Trophoblast cell (in vitro differentiated cells and primary cell): ENCODE results near the gene FOLR3. TPM values are rescaled to one million over a fixed set of nuclear protein-coding genes. Genes with fewer than 3 reads are reported as not detected.
"Not testable (repeated sequence)": the region's sequence is repeated elsewhere in the genome, so short reads cannot be mapped to it uniquely, and the experiment has no call there.

ENCODE experiments used
- DNase-seq, 2 donors: peaks; one replicate each; pipeline ENCODE4 v3.0.0-alpha.2; 2016
- H2AFZ ChIP-seq: 2 replicates; pipeline ENCODE4 v1.6.1; 2013; ENCODE audit warnings: low read length, moderate library complexity, mild to moderate bottlenecking; ENCODE audit not compliant: insufficient read depth, poor library complexity
- H2AK5ac ChIP-seq: 2 replicates; pipeline ENCODE4 v1.6.1; 2013; ENCODE audit warnings: mild to moderate bottlenecking, low read length
- H2BK120ac ChIP-seq: 2 replicates; pipeline ENCODE4 v1.6.1; 2013; ENCODE audit warnings: low read length, mild to moderate bottlenecking, moderate library complexity; ENCODE audit not compliant: insufficient read depth, poor library complexity
- H2BK12ac ChIP-seq: 2 replicates; pipeline ENCODE4 v1.6.1; 2013; ENCODE audit warnings: mild to moderate bottlenecking, low read length, moderate library complexity
- H2BK5ac ChIP-seq: 2 replicates; pipeline ENCODE4 v1.6.1; 2013; ENCODE audit warnings: low read length, low read depth, moderate library complexity, mild to moderate bottlenecking; ENCODE audit not compliant: poor library complexity
- H3K14ac ChIP-seq: 2 replicates; pipeline ENCODE4 v1.6.1; 2013; ENCODE audit warnings: mild to moderate bottlenecking, low read length
- H3K18ac ChIP-seq: 2 replicates; pipeline ENCODE4 v1.6.1; 2013; ENCODE audit warnings: mild to moderate bottlenecking, low read length
- H3K23ac ChIP-seq: 2 replicates; pipeline ENCODE4 v1.6.1; 2013; ENCODE audit warnings: low read length
- H3K27ac ChIP-seq: 2 replicates; pipeline ENCODE4 v1.5.1; 2013; ENCODE audit warnings: low read depth, mild to moderate bottlenecking, inconsistent platforms, low read length, moderate library complexity
- H3K27me3 ChIP-seq: 2 replicates; pipeline ENCODE4 v1.6.1; 2013; ENCODE audit warnings: inconsistent platforms, mild to moderate bottlenecking, low read length, moderate library complexity; ENCODE audit not compliant: insufficient read depth
- H3K36me3 ChIP-seq, 2 experiments: 1 replicate in 1 of 2; 2 replicates in 1 of 2; pipeline ENCODE4 v1.6.1; 2013; ENCODE audit warnings: low read length in 2 of 2, mild to moderate bottlenecking in 2 of 2, moderate library complexity in 1 of 2; ENCODE audit not compliant: insufficient read depth in 2 of 2, control insufficient read depth in 1 of 2
- H3K4ac ChIP-seq: 2 replicates; pipeline ENCODE4 v1.6.1; 2013; ENCODE audit warnings: low read depth, mild to moderate bottlenecking, low read length, moderate library complexity
- H3K4me1 ChIP-seq, 2 experiments: 1 replicate in 1 of 2; 2 replicates in 1 of 2; pipeline ENCODE4 v1.6.1; 2013; ENCODE audit warnings: low read length in 2 of 2, mild to moderate bottlenecking in 2 of 2, moderate library complexity in 1 of 2; ENCODE audit not compliant: insufficient read depth in 2 of 2, control insufficient read depth in 1 of 2
- H3K4me2 ChIP-seq: 2 replicates; pipeline ENCODE4 v1.6.1; 2013; ENCODE audit warnings: inconsistent platforms, mild to moderate bottlenecking, low read length, moderate library complexity
- H3K4me3 ChIP-seq: 2 replicates; pipeline ENCODE4 v1.5.1; 2013; ENCODE audit warnings: mild to moderate bottlenecking, low read depth, low read length, inconsistent platforms
- H3K79me1 ChIP-seq: one replicate; pipeline ENCODE4 v1.6.1; 2013; ENCODE audit warnings: low read length
- H3K79me2 ChIP-seq: 2 replicates; pipeline ENCODE4 v1.6.1; 2013; ENCODE audit warnings: low read length, mild to moderate bottlenecking; ENCODE audit not compliant: control insufficient read depth, insufficient read depth, poor library complexity
- H3K9ac ChIP-seq: 2 replicates; pipeline ENCODE4 v1.6.1; 2013; ENCODE audit warnings: mild to moderate bottlenecking, low read length
- H3K9me3 ChIP-seq: 2 replicates; pipeline ENCODE4 v1.6.1; 2013; ENCODE audit warnings: low read depth, mild to moderate bottlenecking, control low read depth, inconsistent platforms, low read length; ENCODE audit not compliant: insufficient read depth
- H4K12ac ChIP-seq: 2 replicates; pipeline ENCODE4 v1.6.1; 2013; ENCODE audit warnings: low read depth, mild to moderate bottlenecking, low read length, moderate library complexity
- H4K8ac ChIP-seq: 2 replicates; pipeline ENCODE4 v1.6.1; 2013; ENCODE audit warnings: low read depth, mild to moderate bottlenecking, low read length, moderate library complexity
- H4K91ac ChIP-seq: one replicate; pipeline ENCODE4 v1.6.1; 2013; ENCODE audit warnings: low read depth, mild to moderate bottlenecking, low read length, moderate library complexity
- WGBS: extraction: QIAGEN DNeasy Blood & Tissue Kit; methylation state at CpG from one replicate; pipeline ENCODE4 v1.1.7; 2013; ENCODE audit warnings: missing lambda C conversion rate; ENCODE audit not compliant: insufficient read length, insufficient coverage; ENCODE audit errors: extremely low coverage; 5-methylcytosine and 5-hydroxymethylcytosine counted together
- polyA plus RNA-seq: library from polyadenylated mRNA; stranded (reverse); fragments of 200-250 nt; gene quantifications from 2 replicates; pipeline ENCODE4 v1.2.3, GENCODE V29; 2013

The FOLR3 gene
- not detected in 2 replicates for polyA plus RNA-seq

DNA sequence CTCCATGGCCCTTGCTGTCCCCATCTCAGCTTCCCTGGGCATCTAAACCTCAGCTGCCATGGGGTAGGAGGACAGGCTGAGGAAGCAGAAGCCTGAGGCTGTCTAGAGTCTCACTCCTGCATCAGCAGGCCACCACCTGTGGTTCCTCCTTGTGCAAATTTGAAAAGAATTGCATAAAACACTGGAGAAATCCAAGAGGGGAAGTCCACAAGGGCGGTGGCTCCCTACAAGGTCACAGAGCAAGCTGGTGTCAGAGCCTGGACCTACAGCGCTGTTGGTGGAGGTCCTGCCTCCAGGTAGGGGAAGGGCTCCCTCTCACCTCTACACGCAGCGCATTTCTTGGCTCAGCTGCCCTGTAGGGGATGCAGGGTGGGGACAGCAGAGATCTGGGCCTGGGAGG lies at the start of gene FOLR3:
FOLR3 (plus strand) TSS at position 253 of the 400 bp plus-strand sequence. CDS start 228 bp downstream, outside the sequence.
- not testable (repeated sequence) for H3K4me2 ChIP-seq, DNase-seq, H4K12ac ChIP-seq, H3K18ac ChIP-seq, H2BK12ac ChIP-seq, H3K27ac ChIP-seq, H3K9ac ChIP-seq, H3K23ac ChIP-seq, H2BK5ac ChIP-seq, H3K14ac ChIP-seq, H3K36me3 ChIP-seq, H2AFZ ChIP-seq, H3K4ac ChIP-seq, H3K27me3 ChIP-seq, H4K91ac ChIP-seq, H2BK120ac ChIP-seq, H3K79me1 ChIP-seq, H3K4me1 ChIP-seq, H3K4me3 ChIP-seq, H3K9me3 ChIP-seq, H3K79me2 ChIP-seq, H4K8ac ChIP-seq, H2AK5ac ChIP-seq
- WGBS: no CpG with 5 or more reads among the region's 4 CpGs

- no peaks in the 10 kb centered on the region for H3K79me2 ChIP-seq
- no peak overlapping the region for H3K14ac ChIP-seq
- H3K27ac ChIP-seq: no peak overlapping the region
- no peak overlapping the region for H4K91ac ChIP-seq
- H2BK12ac ChIP-seq: no peak overlapping the region
- no peak overlapping the region for H2BK5ac ChIP-seq
- H2AK5ac ChIP-seq: no peak overlapping the region
- WGBS: no CpG with 5 or more reads among the region's 4 CpGs
- no peak overlapping the region for H2AFZ ChIP-seq
- no peak overlapping the region for H3K9ac ChIP-seq
- H3K4ac ChIP-seq: no peak overlapping the region
- DNase-seq: no peak
- H3K79me1 ChIP-seq: no peaks in the 10 kb centered on the region
- no peak overlapping the region for H4K12ac ChIP-seq
- H2BK120ac ChIP-seq: no peak overlapping the region
- H3K18ac ChIP-seq: no peak overlapping the region
- H3K4me1 ChIP-seq: no peaks in the 10 kb centered on the region
- H3K4me2 ChIP-seq: no peak overlapping the region
- H3K36me3 ChIP-seq: peaks cover 2 to 7% of the 10 kb centered on the region in 2 experiments
- H3K4me3 ChIP-seq: no peak overlapping the region
- no peaks in the 10 kb centered on the region for H3K27me3 ChIP-seq
- no peak overlapping the region for H3K23ac ChIP-seq
- H4K8ac ChIP-seq: no peak overlapping the region
- no peaks in the 10 kb centered on the region for H3K9me3 ChIP-seq
Observed at GRCh38 chr11:72088076-72088808, 47.3 kb upstream of the FOLR3 start.

DNA sequence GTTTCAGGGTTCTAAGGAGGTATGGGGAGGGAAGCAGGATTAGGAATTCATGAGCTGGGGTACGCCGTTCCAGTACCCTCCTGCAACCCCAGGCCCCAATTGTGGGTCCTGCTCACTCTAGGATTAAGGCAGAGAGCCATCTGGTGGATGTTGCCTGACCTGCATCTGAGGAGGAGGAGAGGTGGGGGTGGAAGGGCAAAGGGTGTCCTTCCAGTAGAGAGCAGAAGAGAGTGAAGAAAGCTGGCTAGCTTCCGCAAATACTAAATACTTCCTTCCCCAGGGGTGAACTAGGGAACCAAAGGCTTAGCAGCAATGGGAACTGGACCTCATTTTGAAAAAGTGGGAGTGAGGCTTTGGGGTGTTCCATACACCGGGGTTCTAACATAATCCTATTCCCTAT lies 44.2 kb upstream of the FOLR3 start:
- Histone ChIP-seq H3K9ac (no peak overlapping the region), H3K9me3 (no peaks in the 10 kb centered on the region), H2BK120ac (no peak overlapping the region), H3K36me3 (peaks cover 11 to 21% of the 10 kb centered on the region in 2 experiments), H3K27me3 (no peaks in the 10 kb centered on the region), H3K18ac (no peak overlapping the region), H3K23ac (no peak overlapping the region), H3K79me2 (no peaks in the 10 kb centered on the region), H2BK12ac (no peak overlapping the region), H2BK5ac (no peak overlapping the region), H3K27ac (no peak overlapping the region), H3K79me1 (no peaks in the 10 kb centered on the region), H3K4me3 (no peak overlapping the region), H3K14ac (no peak overlapping the region), H3K4me1 (no peaks in the 10 kb centered on the region), H3K4ac (no peak overlapping the region), H4K8ac (no peak overlapping the region), H2AFZ (no peak overlapping the region), H4K91ac (no peak overlapping the region), H3K4me2 (no peak overlapping the region), H2AK5ac (no peak overlapping the region), H4K12ac (no peak overlapping the region)
- peak; percentile 41 to 70 for DNase-seq
- no CpG with 5 or more reads among the region's 4 CpGs for WGBS

DNA sequence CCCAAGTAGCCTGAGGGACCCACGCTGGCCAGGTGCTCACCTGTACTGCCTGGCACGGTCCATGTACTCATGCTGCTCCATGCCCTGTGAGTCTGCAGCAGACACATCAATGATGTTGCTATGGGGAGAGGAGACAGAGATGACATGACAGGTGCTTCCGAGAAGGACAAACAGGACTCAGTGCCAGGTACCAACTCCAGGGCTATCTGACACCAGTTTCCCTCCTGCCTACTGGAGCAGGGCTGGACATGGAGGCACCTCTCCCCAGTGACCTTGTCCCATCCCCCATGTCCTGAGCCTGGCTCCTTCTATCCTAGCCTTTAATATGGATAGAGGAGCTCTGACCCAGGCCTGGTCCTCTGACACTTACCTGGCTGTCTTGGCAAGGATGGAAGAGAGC lies 36.8 kb upstream of the FOLR3 start:
- no peak overlapping the region for H2AK5ac ChIP-seq

More for the DNA sequence above, 36.8 kb upstream of the FOLR3 start:
- no peaks in the 10 kb centered on the region for H3K9me3 ChIP-seq
- H3K4me2 ChIP-seq: no peak overlapping the region
- no peak overlapping the region for H3K18ac ChIP-seq
- H3K14ac ChIP-seq: no peak overlapping the region
- H2BK5ac ChIP-seq: no peak overlapping the region
- no peak overlapping the region for H2AFZ ChIP-seq
- H3K79me1 ChIP-seq: peaks cover 12% of the 10 kb centered on the region
- no peak overlapping the region for H3K27ac ChIP-seq
- no peak overlapping the region for H3K4me3 ChIP-seq
- H4K8ac ChIP-seq: no peak overlapping the region
- H3K23ac ChIP-seq: no peak overlapping the region
- H3K27me3 ChIP-seq: no peaks in the 10 kb centered on the region
- H3K9ac ChIP-seq: no peak overlapping the region
- H3K4me1 ChIP-seq: peaks cover 11 to 19% of the 10 kb centered on the region in 2 experiments
- no peak overlapping the region for H4K12ac ChIP-seq
- peaks cover 11% of the 10 kb centered on the region for H3K79me2 ChIP-seq
- H2BK12ac ChIP-seq: no peak overlapping the region
- no CpG with 5 or more reads among the region's 3 CpGs for WGBS
- H3K36me3 ChIP-seq: peaks cover 36 to 44% of the 10 kb centered on the region in 2 experiments
- no peak overlapping the region for H2BK120ac ChIP-seq
- no peak overlapping the region for H4K91ac ChIP-seq
- H3K4ac ChIP-seq: no peak overlapping the region
- DNase-seq: no peak
